Measurements from ENCODE around the gene PPP5C. TPM values are rescaled to one million over a fixed set of nuclear protein-coding genes. Genes with fewer than 3 reads are reported as not detected.

PPP5C gene
- total and polyA plus RNA-seq, 2 of the 13 experiments (the other 11 are each of a cell fraction or from before 2014, with no cell fraction given) = 41.6 to 67.9 TPM

- no peak for TF ChIP-seq ATRX (CRISPR knock-in tag; IDR thresholded peaks at IDR 0.05; ENCODE audit: borderline replicate concordance)
- no peak for TF ChIP-seq TERF1 (CRISPR knock-in tag; IDR thresholded peaks at IDR 0.05)
- TF ChIP-seq ZNF264 (CRISPR knock-in tag; IDR thresholded peaks at IDR 0.05) = no peak
Observed at GRCh38 chr19:46368116-46368515, 21.2 kb downstream of the PPP5C start (continued).

GRCh38 chr19:46369817-46370216 is 22.9 kb downstream of the PPP5C start:
- intact Hi-C loops (cut with micrococcal nuclease; ENCODE audit: unreplicated experiment) = no loop called here
- H3K4me2 ChIP-seq (ENCODE audit: low read depth, low read length) = no peak overlapping the region

More at GRCh38 chr19:46369817-46370216, 22.9 kb downstream of the PPP5C start:
- ChIA-PET POLR2A (no interaction called here), CTCF (ENCODE audit: low intra/inter-chr PET ratio, low total read pairs) (no interaction called here)
- no peak overlapping the region for H2AFZ ChIP-seq (ENCODE audit: low read length)
- no peak overlapping the region for H3K27ac ChIP-seq (ENCODE audit: extremely low read length, insufficient read depth, low read length)
- no peaks in the 10 kb centered on the region for H3K27me3 ChIP-seq (ENCODE audit: control insufficient read depth in 1 of 2, insufficient read depth in 2 of 2, low read length in 2 of 2)
- in situ Hi-C loops (cut with HindIII; ENCODE audit: extremely low pct_ligation_motif_present, low pct_unique_long_range_greater_than_20kb) = no loop called here
- no peaks in the 10 kb centered on the region for H3K9me3 ChIP-seq (ENCODE audit: low read length)
- DNase-seq (ENCODE audit: low spot score) = no peak
- 96% methylated on average over 7 of the region's 7 CpGs for WGBS (ENCODE audit: low lambda C conversion rate)
- H3K9ac ChIP-seq (ENCODE audit: insufficient read depth, low read depth, low read length) = no peak overlapping the region
- no peak for FAIRE-seq
- peaks cover 10 to 36% of the 10 kb centered on the region in 2 experiments; a peak in 4 of 5 replicates for H3K36me3 ChIP-seq (replicated peaks in 1 of 2; ENCODE audit: control insufficient read depth in 1 of 2, insufficient read depth in 2 of 2, low read length in 2 of 2)
- no TSS peak for BruUV-seq (replicated peaks)
- no peaks in the 10 kb centered on the region for H3K79me2 ChIP-seq (ENCODE audit: insufficient read depth, low read length)
- TF ChIP-seq ZFP37 (CRISPR knock-in tag; IDR thresholded peaks at IDR 0.05; ENCODE audit: borderline replicate concordance) (no peak), GZF1 (CRISPR knock-in tag; IDR thresholded peaks at IDR 0.05) (no peak), TGIF2 (CRISPR knock-in tag; IDR thresholded peaks at IDR 0.05) (no peak), HNF4G (IDR thresholded peaks at IDR 0.05; ENCODE audit: borderline replicate concordance, low read depth, low read length) (no peak), HNF4G (CRISPR knock-in tag; IDR thresholded peaks at IDR 0.05; ENCODE audit: borderline replicate concordance, low read depth) (no peak), KDM2A (CRISPR knock-in tag; IDR thresholded peaks at IDR 0.05; ENCODE audit: borderline replicate concordance, low read depth) (no peak), MAFK (conservative IDR thresholded peaks at IDR 0.05 in 1 of 2, IDR thresholded peaks at IDR 0.05 in 1 of 2; ENCODE audit: low read length in 2 of 2) (no peak), CREB1 (IDR thresholded peaks at IDR 0.05) (no peak), CREB1 (CRISPR knock-in tag; IDR thresholded peaks at IDR 0.05) (no peak), YEATS4 (CRISPR knock-in tag; IDR thresholded peaks at IDR 0.05; ENCODE audit: borderline replicate concordance) (no peak), KMT2B (CRISPR knock-in tag; IDR thresholded peaks at IDR 0.05) (no peak), BRD4 (CRISPR knock-in tag; IDR thresholded peaks at IDR 0.05) (no peak), ZNF543 (CRISPR knock-in tag; IDR thresholded peaks at IDR 0.05) (no peak), ZBTB2 (CRISPR knock-in tag; IDR thresholded peaks at IDR 0.05; ENCODE audit: low read depth) (no peak), HNRNPLL (IDR thresholded peaks at IDR 0.05; ENCODE audit: low read depth, low read length, poor library complexity, severe bottlenecking) (no peak)
- TF ChIP-seq, protein P1, sequence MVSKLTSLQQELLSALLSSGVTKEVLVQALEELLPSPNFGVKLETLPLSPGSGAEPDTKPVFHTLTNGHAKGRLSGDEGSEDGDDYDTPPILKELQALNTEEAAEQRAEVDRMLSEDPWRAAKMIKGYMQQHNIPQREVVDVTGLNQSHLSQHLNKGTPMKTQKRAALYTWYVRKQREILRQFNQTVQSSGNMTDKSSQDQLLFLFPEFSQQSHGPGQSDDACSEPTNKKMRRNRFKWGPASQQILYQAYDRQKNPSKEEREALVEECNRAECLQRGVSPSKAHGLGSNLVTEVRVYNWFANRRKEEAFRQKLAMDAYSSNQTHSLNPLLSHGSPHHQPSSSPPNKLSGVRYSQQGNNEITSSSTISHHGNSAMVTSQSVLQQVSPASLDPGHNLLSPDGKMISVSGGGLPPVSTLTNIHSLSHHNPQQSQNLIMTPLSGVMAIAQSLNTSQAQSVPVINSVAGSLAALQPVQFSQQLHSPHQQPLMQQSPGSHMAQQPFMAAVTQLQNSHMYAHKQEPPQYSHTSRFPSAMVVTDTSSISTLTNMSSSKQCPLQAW (CRISPR knock-in tag; IDR thresholded peaks at IDR 0.05) = no peak
- TF ChIP-seq, protein P2, sequence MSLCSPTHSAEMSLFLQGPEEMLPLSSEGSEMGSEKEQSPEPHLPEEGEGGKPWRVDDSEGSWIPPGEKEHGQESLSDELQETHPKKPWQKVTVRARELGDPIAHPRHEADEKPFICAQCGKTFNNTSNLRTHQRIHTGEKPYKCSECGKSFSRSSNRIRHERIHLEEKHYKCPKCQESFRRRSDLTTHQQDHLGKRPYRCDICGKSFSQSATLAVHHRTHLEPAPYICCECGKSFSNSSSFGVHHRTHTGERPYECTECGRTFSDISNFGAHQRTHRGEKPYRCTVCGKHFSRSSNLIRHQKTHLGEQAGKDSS (CRISPR knock-in tag; IDR thresholded peaks at IDR 0.05; ENCODE audit: borderline replicate concordance, low read depth) = no peak
- H3K4me3 ChIP-seq (replicated peaks in 1 of 3; ENCODE audit: insufficient read depth in 1 of 3, low read depth in 2 of 3, low read length in 3 of 3) = no peak overlapping the region
- H4K20me1 ChIP-seq (ENCODE audit: insufficient read depth, low read length) = no peaks in the 10 kb centered on the region
- no peaks in the 10 kb centered on the region for H3K4me1 ChIP-seq (ENCODE audit: insufficient read depth, low read length)
- no peak for ATAC-seq
